ENCODE results near the gene AJM1.
"Not testable (repeated sequence)": the region's sequence is repeated elsewhere in the genome, so short reads cannot be mapped to it uniquely, and the experiment has no call there.

AJM1 gene

DNA sequence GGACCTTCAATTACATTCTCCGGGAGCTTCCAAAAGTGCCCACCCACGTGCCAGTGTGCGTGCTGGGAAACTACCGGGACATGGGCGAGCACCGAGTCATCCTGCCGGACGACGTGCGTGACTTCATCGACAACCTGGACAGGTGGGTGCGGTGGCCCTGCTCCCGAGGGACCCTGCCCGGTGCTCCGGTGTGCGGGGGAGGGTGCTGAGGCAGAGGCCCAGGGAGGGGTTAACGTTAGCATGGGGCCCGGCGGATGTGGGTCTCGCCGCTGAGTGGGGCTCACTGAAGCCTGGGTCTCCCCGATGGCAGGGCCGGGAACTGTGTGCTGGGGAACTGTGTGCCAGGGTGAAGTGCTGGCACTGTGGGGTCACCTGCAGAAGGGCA is 10.6 kb upstream of the AJM1 start:
- no peak for DNase-seq (ENCODE audit: low spot score)

DNA sequence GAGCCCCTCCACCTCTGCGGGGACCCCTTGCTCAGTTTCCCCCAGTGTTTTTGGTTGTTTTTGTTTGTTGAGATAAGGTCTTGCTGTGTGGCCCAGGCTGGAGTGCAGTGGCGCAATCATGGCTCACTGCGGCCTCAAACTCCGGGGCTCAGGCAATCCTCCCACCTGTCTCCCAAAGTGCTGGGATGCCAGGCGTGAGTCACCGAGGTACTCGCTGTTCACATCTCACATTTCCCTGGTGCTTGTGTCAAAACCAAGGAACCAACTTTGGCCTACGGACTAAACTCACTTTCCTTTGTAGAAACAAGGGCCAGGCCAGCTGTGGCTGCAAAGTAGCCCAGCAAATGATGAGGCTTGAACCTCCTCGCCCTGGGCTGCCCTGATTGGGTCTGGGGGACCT is 9.7 kb upstream of the AJM1 start:
- no peak for DNase-seq (ENCODE audit: low spot score)

GRCh38 chr9:136833381-136834048 is 8.8 kb upstream of the AJM1 start:
- not testable (repeated sequence) for DNase-seq (ENCODE audit: low spot score)

- no peak for DNase-seq (ENCODE audit: low spot score)
Measured at GRCh38 chr9:136835162-136835931, 6.9 kb upstream of the AJM1 start.

- DNase-seq (ENCODE audit: low spot score): no peak
Measured at GRCh38 chr9:136835932-136836904, 6.1 kb upstream of the AJM1 start.

DNA sequence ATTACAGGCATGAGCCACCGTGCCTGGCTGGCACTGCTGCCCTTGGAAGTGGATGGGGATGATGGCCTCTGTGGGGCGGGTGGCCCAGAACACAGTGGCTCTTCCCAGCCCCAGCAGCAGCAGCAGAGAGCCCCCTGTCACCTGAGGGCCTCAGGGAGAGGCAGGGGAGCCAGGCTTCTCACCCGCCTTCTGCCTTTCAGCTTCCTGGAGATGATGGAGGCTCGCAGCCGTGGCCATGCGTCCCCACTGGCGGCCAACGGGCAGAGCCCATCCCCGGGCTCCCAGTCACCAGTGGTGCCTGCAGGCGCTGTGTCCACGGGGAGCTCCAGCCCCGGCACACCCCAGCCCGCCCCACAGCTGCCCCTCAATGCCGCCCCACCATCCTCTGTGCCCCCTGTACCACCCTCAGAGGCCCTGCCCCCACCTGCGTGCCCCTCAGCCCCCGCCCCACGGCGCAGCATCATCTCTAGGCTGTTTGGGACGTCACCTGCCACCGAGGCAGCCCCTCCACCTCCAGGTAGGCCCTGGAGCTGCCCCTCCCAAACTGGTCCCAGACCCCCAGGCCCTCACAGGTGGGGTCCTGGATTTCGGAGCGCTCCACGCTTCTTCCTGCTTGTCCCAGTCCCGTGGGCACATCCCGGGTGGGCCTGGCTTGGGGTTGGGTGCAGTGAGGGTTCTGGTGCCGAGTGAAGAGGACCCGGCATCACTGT is 5.0 kb upstream of the AJM1 start:
- DNase-seq (ENCODE audit: low spot score): no peak

GRCh38 chr9:136837856-136838277 is 4.4 kb upstream of the AJM1 start:
- DNase-seq (ENCODE audit: low spot score): not testable (repeated sequence)

GRCh38 chr9:136838314-136839228 is 3.7 kb upstream of the AJM1 start:
- no peak for DNase-seq (ENCODE audit: low spot score)

GRCh38 chr9:136839229-136840139 is 2.8 kb upstream of the AJM1 start:
- no peak for DNase-seq (ENCODE audit: low spot score)

DNA sequence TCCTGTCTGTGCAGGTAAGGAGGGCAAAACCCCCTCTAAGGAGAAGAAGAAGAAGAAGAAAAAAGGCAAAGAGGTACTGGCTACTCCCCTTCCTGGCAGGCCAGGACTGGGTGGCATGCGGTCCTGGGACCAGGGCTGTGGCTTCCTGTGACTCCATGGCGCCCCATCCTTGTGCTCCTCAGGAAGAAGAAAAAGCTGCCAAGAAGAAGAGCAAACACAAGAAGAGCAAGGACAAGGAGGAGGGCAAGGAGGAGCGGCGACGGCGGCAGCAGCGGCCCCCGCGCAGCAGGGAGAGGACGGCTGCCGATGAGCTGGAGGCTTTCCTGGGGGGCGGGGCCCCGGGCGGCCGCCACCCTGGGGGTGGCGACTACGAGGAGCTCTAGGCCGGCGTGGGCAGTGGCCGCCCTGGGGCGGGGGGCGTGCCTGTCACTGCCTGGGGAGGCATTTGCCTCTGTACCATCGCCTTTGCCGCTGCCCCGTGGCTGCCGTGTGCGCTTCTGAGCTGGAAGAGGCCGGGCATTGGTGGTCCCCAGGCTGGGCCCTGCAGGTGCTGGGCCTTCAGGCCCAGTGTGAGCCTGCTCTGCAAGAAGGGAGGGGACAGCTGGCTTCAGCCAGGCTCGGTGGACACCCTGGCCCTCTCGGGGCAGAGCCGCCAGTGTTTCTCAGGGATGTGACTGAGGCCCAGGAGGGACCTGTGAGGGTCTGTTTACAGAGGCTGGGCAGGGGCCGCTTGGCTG is 2.0 kb upstream of the AJM1 start:
- no peak for DNase-seq (ENCODE audit: low spot score)

GRCh38 chr9:136840877-136841645 is 1.2 kb upstream of the AJM1 start:
- DNase-seq (ENCODE audit: low spot score): no peak

GRCh38 chr9:136841646-136842379 is 465 bp upstream of the AJM1 start:
- not testable (repeated sequence) for DNase-seq (ENCODE audit: low spot score)

GRCh38 chr9:136843159-136843800 is 1.0 kb downstream of the AJM1 start:
- not testable (repeated sequence) for DNase-seq (ENCODE audit: low spot score)

GRCh38 chr9:136843801-136844740 is 1.8 kb downstream of the AJM1 start:
- peak; percentile 25 for DNase-seq (ENCODE audit: low spot score)

DNA sequence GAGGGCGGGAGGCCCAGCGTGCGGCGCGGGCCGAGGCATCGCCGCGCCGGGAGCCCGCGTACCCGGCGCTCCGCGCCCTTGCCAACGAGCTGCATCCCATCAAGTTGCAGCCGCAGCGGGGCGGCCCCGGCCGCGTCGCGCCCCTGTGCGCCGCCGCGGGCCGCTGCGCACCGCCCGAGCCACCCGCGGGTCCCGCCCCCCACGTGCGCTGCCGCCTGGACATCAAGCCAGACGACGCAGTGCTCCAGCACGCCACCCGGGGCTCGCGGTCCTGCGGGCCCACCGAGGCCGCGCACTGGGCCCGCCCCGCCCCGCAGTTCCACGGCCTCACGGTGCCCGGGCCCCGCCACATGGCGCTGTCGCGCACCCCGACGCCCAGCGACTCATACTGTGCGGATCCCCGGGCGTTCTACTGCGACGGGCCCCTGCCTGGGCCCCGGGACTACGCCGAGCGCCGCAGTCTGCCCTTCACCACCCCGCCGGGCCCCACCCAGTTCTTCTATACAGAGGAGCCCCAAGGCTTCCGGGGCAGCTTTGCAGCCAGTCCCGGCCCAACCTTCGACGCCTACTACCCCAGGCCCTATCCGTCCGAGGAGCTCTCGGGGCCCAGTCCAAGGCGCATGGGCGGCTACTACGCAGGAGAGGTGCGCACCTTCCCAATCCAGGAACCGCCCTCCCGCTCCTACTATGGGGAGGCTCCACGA is 2.6 kb downstream of the AJM1 start:
- DNase-seq (ENCODE audit: low spot score): no peak
